Common myeloid progenitor, CD34-positive (primary cell): ENCODE data around the gene TFDP2.
"Not testable (repeated sequence)": the region's sequence is repeated elsewhere in the genome, so short reads cannot be mapped to it uniquely, and the experiment has no call there.

ENCODE experiments used
- CTCF ChIA-PET: fragments of 350-600 bp; sonication (Branson Sonifier 250); formaldehyde crosslinking; loops from one replicate; lab custom pipeline; 2021; ENCODE audit warnings: antibody characterized with exemption; lab: Charles Lee
- POLR2A ChIA-PET: fragments of 350-600 bp; sonication (Branson Sonifier 250); formaldehyde crosslinking; loops from one replicate; lab custom pipeline; 2021; ENCODE audit warnings: antibody characterized with exemption; lab: Charles Lee
- DNase-seq, 3 donors: peaks; one replicate each; pipeline versions ENCODE4 v3.0.0 to v3.0.0-alpha.2; 2013
- H3K27ac ChIP-seq, 2 experiments: 1 replicate in 1 of 2; 2 replicates in 1 of 2; pipeline ENCODE4 v1.7.0; 2013; ENCODE audit warnings: inconsistent platforms in 2 of 2, low read length in 2 of 2, mild to moderate bottlenecking in 2 of 2, low read depth in 1 of 2, moderate library complexity in 1 of 2; ENCODE audit not compliant: severe bottlenecking in 2 of 2, insufficient read depth in 1 of 2, poor library complexity in 1 of 2
- H3K27me3 ChIP-seq, 5 experiments: replicated peaks in 2 of 5; 1 replicate in 3 of 5; 2 replicates in 2 of 5; pipeline versions ENCODE4 v1.6.1 to v1.7.0; 2013; ENCODE audit warnings: low read length in 4 of 5, mild to moderate bottlenecking in 2 of 5, moderate library complexity in 2 of 5, inconsistent platforms in 1 of 5; ENCODE audit not compliant: insufficient read depth in 5 of 5, control insufficient read depth in 4 of 5
- H3K36me3 ChIP-seq, 4 experiments: 1 replicate in 2 of 4; 2 replicates in 2 of 4; pipeline versions ENCODE4 v1.6.1 to v1.7.0; 2013; ENCODE audit warnings: low read length in 3 of 4, control low read depth in 1 of 4, mild to moderate bottlenecking in 1 of 4; ENCODE audit not compliant: control insufficient read depth in 4 of 4, insufficient read depth in 4 of 4
- H3K4me1 ChIP-seq, 4 experiments: 1 replicate in 3 of 4; 2 replicates in 1 of 4; pipeline versions ENCODE4 v1.6.1 to v1.7.1; 2013; ENCODE audit warnings: low read length in 3 of 4, mild to moderate bottlenecking in 3 of 4, control low read depth in 1 of 4, inconsistent platforms in 1 of 4, moderate library complexity in 1 of 4; ENCODE audit not compliant: control insufficient read depth in 4 of 4, insufficient read depth in 4 of 4; ENCODE audit errors: control extremely low read depth in 1 of 4
- H3K4me3 ChIP-seq, 7 experiments: 1 replicate in 4 of 7; 2 replicates in 3 of 7; pipeline versions ENCODE4 v1.5.1 to v1.7.0; 2013; ENCODE audit warnings: mild to moderate bottlenecking in 7 of 7, low read length in 6 of 7, moderate library complexity in 6 of 7, inconsistent platforms in 2 of 7, low read depth in 2 of 7, control low read depth in 1 of 7; ENCODE audit not compliant: insufficient read depth in 4 of 7, control insufficient read depth in 1 of 7; ENCODE audit errors: extremely low read depth in 1 of 7
- H3K9me3 ChIP-seq, 5 experiments: 1 replicate in 4 of 5; 2 replicates in 1 of 5; pipeline versions ENCODE4 v1.6.1 to v1.7.1; 2013; ENCODE audit warnings: low read length in 4 of 5, mild to moderate bottlenecking in 2 of 5, inconsistent platforms in 1 of 5, low read depth in 1 of 5, moderate library complexity in 1 of 5; ENCODE audit not compliant: control insufficient read depth in 4 of 5, insufficient read depth in 2 of 5; ENCODE audit errors: control extremely low read depth in 1 of 5
- WGBS: methylation state at CpG from one replicate; pipeline ENCODE4 v1.1.5; 2013; ENCODE audit not compliant: insufficient coverage; 5-methylcytosine and 5-hydroxymethylcytosine counted together

Gene TFDP2

GRCh38 chr3:141994856-141995255 lies 154.5 kb downstream of the TFDP2 start:
- Histone ChIP-seq H3K27me3 (no peaks in the 10 kb centered on the region), H3K36me3 (peaks cover 3 to 30% (median 13%) of the 10 kb centered on the region in 4 experiments), H3K4me1 (no peaks in the 10 kb centered on the region), H3K4me3 (no peak overlapping the region), H3K9me3 (no peaks in the 10 kb centered on the region), H3K27ac (no peak overlapping the region)
- ChIA-PET POLR2A (no interaction called here), CTCF (interaction anchor here (0.6 to 1.1 kb wide), 2 partner anchors 16 to 54 kb away, joined by 3 to 4 read pairs; no protein-coding TSS in a partner anchor)
- no peak for DNase-seq

DNA sequence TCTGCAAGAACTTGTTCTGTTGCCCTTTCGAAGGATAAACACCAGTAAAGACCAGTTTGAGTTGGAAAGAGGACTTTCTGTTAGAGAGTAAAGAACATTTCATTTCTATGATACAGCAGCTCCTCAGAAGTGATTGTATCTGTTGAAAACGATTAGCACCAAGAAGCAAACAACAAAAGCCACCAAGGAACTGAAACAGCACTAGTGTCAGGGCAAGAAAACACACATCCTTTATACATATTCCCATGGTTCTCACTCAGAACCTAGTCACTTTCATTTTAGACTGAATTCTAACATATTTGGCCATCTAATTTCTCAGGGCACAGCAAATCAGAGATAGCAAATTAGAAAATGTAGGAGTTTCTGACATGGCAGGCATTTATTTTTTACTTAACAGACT lies 156.8 kb downstream of the TFDP2 start:
- peaks cover 2 to 31% (median 19%) of the 10 kb centered on the region in 4 experiments for H3K36me3 ChIP-seq
- no peaks in the 10 kb centered on the region for H3K9me3 ChIP-seq
- DNase-seq: no peak
- ChIA-PET POLR2A (no interaction called here), CTCF (no interaction called here)
- peak overlapping the region in 1 of 2 experiments; percentile 6 for H3K27ac ChIP-seq
- 78% methylated on average over 1 of the region's 2 CpGs for WGBS
- H3K27me3 ChIP-seq: no peaks in the 10 kb centered on the region
- H3K4me3 ChIP-seq: no peak overlapping the region
- no peaks in the 10 kb centered on the region for H3K4me1 ChIP-seq

DNA sequence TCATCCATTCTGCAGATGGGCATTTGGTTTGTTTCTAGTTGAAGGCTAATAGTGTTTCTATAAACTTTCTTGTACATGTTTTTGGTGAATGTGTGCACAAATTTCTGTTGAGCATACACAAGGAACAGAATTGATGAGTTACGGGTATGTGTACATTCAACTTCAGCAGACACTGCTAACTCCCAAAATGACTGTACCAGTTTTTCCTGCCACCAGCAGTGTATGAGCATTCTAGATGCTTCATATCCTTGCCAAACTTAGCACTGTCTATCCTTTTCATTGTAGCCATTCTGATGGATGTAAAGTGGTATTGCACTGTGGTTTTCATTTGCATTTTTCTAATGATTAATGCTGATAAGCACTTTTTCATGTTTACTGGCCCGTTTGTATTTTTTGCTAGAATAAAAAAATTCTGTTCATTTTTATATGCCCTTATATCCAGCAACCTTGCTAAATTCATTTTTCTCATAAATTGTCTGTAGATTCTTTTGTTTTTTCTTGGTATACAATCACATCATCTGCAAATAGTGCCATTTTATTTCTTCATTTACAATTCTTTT lies 162.7 kb downstream of the TFDP2 start:
- H3K4me3 ChIP-seq: no peak overlapping the region
- no peak for DNase-seq
- WGBS: no CpG with 5 or more reads among the region's 2 CpGs
- ChIA-PET POLR2A (no interaction called here), CTCF (no interaction called here)
- H3K9me3 ChIP-seq: no peaks in the 10 kb centered on the region
- H3K27ac ChIP-seq: no peak overlapping the region
- peaks cover 6 to 32% (median 14%) of the 10 kb centered on the region in 4 experiments for H3K36me3 ChIP-seq
- no peaks in the 10 kb centered on the region for H3K27me3 ChIP-seq
- no peaks in the 10 kb centered on the region for H3K4me1 ChIP-seq

- H3K27ac ChIP-seq: no peak overlapping the region
- peaks cover 0 to 46% (median 18%) of the 10 kb centered on the region in 4 experiments for H3K36me3 ChIP-seq
- H3K9me3 ChIP-seq: no peaks in the 10 kb centered on the region
- H3K4me3 ChIP-seq: no peak overlapping the region
- DNase-seq: no peak
- no peaks in the 10 kb centered on the region for H3K4me1 ChIP-seq
- POLR2A ChIA-PET: no interaction called here
- CTCF ChIA-PET: interaction anchor here (1.4 kb wide), 1 partner anchor 22 kb away, joined by 3 read pairs; no protein-coding TSS in a partner anchor
- H3K27me3 ChIP-seq: no peaks in the 10 kb centered on the region
- WGBS: 100% methylated on average over 3 of the region's 3 CpGs
These were observed 168.3 kb downstream of the TFDP2 start for GRCh38 chr3:141981084-141981483.

DNA sequence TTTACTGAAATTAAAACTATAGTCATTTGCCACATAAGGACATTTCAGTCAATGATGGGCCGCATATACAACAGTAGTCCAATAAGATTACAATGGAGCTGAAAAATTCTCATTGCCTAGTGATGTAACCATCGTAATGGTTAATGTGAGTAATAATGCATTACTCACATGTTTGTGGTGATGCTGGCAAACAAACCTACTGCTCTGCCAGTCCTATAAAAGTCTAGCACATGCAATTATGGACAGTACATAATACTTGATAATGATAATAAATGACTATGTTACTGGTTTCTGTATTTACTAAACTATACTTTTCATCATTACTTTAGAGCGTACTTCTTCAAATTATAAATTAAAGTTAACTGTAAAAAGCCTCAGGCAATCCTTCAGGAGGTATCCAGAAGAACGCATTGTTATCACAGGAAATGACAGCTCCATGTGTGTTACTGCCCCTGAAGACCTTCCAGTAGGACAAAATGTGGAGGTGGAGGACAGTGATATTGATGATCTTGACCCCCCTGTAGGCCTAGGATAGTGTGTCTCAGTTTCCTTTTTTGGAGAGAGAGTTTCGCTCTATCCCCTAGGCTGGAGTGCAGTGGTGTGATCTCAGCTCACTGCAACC lies 170.2 kb downstream of the TFDP2 start:
- CTCF ChIA-PET: interaction anchor here (0.6 kb wide), 1 partner anchor 15 kb away, joined by 3 read pairs; no protein-coding TSS in a partner anchor
- Histone ChIP-seq H3K27me3 (no peaks in the 10 kb centered on the region), H3K27ac (no peak overlapping the region), H3K4me3 (no peak overlapping the region), H3K36me3 (peaks cover 0 to 49% (median 21%) of the 10 kb centered on the region in 4 experiments), H3K9me3 (no peaks in the 10 kb centered on the region), H3K4me1 (no peaks in the 10 kb centered on the region)
- DNase-seq: no peak
- WGBS: 100% methylated on average over 3 of the region's 5 CpGs
- POLR2A ChIA-PET: no interaction called here

DNA sequence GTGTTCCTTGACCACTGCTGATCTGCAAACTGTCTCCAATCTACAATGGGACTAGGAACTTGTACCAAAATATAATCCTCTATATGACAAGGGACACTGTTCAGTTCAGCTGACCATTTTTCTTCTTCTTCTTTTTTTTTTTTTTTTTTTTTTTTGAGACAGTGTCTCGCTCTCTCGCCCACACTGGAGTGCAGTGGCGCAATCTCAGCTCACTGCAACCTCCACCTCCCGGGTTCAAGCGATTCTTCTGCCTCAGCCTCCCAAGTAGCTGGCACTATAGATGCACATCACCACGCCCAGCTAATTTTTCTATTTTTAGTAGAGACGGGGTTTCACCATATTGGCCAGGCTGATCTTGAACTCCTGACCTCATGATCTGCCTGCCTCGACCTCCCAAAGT lies 174.6 kb downstream of the TFDP2 start:
- H3K27me3 ChIP-seq, DNase-seq, H3K4me3 ChIP-seq, H3K9me3 ChIP-seq, POLR2A ChIA-PET, CTCF ChIA-PET, H3K27ac ChIP-seq, H3K4me1 ChIP-seq: not testable (repeated sequence)
- 100% methylated on average over 4 of the region's 8 CpGs for WGBS
- peaks cover 6 to 53% (median 29%) of the 10 kb centered on the region in 4 experiments for H3K36me3 ChIP-seq

DNA sequence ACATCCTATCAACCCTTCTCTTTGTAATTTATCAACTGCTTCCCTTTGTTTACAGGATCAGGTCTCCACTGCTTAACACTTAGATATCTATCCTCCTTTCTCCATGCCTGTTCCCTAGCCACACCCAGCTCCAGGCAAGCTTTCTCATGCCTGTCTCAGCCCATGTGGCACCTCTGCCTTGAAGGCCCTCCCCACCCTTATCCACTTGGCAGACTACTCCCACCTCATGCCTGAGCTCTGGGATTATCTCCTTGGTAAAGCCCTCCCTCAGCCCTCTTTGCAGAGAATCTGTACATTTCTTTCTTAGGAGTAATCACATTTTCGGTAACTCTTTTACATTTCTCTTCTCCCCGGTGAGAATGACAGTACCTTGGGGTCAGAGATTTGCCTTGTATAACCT lies 176.9 kb downstream of the TFDP2 start:
- Histone ChIP-seq H3K27me3 (no peaks in the 10 kb centered on the region), H3K4me3 (no peak overlapping the region), H3K36me3 (peaks cover 19 to 49% (median 29%) of the 10 kb centered on the region in 4 experiments), H3K4me1 (no peaks in the 10 kb centered on the region), H3K27ac (no peak overlapping the region), H3K9me3 (no peaks in the 10 kb centered on the region)
- ChIA-PET POLR2A (no interaction called here), CTCF (interaction anchor here (1.0 to 2.0 kb wide), 4 partner anchors 10 to 29 kb away, joined by 3 to 7 read pairs (median 4); no protein-coding TSS in a partner anchor)
- DNase-seq: no peak
- WGBS: no CpG with 5 or more reads among the region's 2 CpGs
